22Rv1 (cell line): ENCODE data around the gene EIF3D.

Source experiments
- H3K27ac ChIP-seq: fragments of 450-650 bp; 2 replicates; pipeline ENCODE4 v1.5.1; 2017
- CTCF ChIP-seq: fragments of 450-650 bp; IDR thresholded peaks from 2 replicates; pipeline ENCODE4 v1.5.1; 2017; ENCODE audit warnings: mild to moderate bottlenecking
- ZFX ChIP-seq: fragments of 450-650 bp; IDR thresholded peaks from 2 replicates; pipeline ENCODE4 v1.6.1; 2017; ENCODE audit warnings: antibody characterized with exemption, borderline replicate concordance

The EIF3D gene

GRCh38 chr22:36563444-36563843, 34.5 kb upstream of the EIF3D start:
- no peak for TF ChIP-seq ZFX
- no peak for TF ChIP-seq CTCF
- no peak overlapping the region for H3K27ac ChIP-seq

GRCh38 chr22:36563001-36563400, 34.0 kb upstream of the EIF3D start:
- no peak for TF ChIP-seq ZFX
- no peak for TF ChIP-seq CTCF
- H3K27ac ChIP-seq, result no peak overlapping the region

- no peak overlapping the region for H3K27ac ChIP-seq
- TF ChIP-seq CTCF, result no peak
- no peak for TF ChIP-seq ZFX
Observed at GRCh38 chr22:36562261-36562835, 33.4 kb upstream of the EIF3D start.

GRCh38 chr22:36561291-36561811, 32.4 kb upstream of the EIF3D start:
- TF ChIP-seq CTCF (no peak), ZFX (no peak)
- no peak overlapping the region for H3K27ac ChIP-seq

GRCh38 chr22:36560001-36560400, 31.0 kb upstream of the EIF3D start:
- TF ChIP-seq CTCF, result no peak
- TF ChIP-seq ZFX, result no peak
- no peak overlapping the region for H3K27ac ChIP-seq

- TF ChIP-seq CTCF (no peak), ZFX (no peak)
Observed at GRCh38 chr22:36554098-36554497, 25.1 kb upstream of the EIF3D start.

GRCh38 chr22:36552289-36552688, 23.3 kb upstream of the EIF3D start:
- H3K27ac ChIP-seq, result no peak overlapping the region
- TF ChIP-seq ZFX (no peak), CTCF (no peak)

More at GRCh38 chr22:36554098-36554497, 25.1 kb upstream of the EIF3D start:
- H3K27ac ChIP-seq, result no peak overlapping the region
